ENCODE results near the gene GRPEL2.

GRPEL2 gene

GRCh38 chr5:149365418-149365817 is 20.1 kb downstream of the GRPEL2 start:
- Histone ChIP-seq H3K27ac (ENCODE audit: low read length) (no peak overlapping the region), H3K9me3 (ENCODE audit: insufficient read depth, low read length) (no peaks in the 10 kb centered on the region), H3K27me3 (ENCODE audit: low read depth, low read length) (no peaks in the 10 kb centered on the region), H3K36me3 (replicated peaks; ENCODE audit: low read depth, low read length) (no peaks in the 10 kb centered on the region), H3K9ac (ENCODE audit: low read length) (no peak overlapping the region), H3K79me2 (ENCODE audit: low read length) (no peaks in the 10 kb centered on the region), H3K4me1 (ENCODE audit: low read length) (peaks cover 4% of the 10 kb centered on the region; the same call in 1 of the 2 replicates), H4K20me1 (ENCODE audit: insufficient read depth, low read length) (no peaks in the 10 kb centered on the region), H3K4me3 (ENCODE audit: low read length) (no peak overlapping the region), H3K4me2 (ENCODE audit: low read length) (no peak overlapping the region), H2AFZ (ENCODE audit: low read depth, low read length) (no peak overlapping the region)
- TF ChIP-seq EZH2phosphoT487 (IDR thresholded peaks at IDR 0.05; ENCODE audit: low read depth), result no peak
- no peak for TF ChIP-seq CTCF (IDR thresholded peaks at IDR 0.05; ENCODE audit: low read depth, low read length)

- Histone ChIP-seq H2AFZ (ENCODE audit: low read depth, low read length) (no peak overlapping the region), H3K4me3 (ENCODE audit: low read length) (no peak overlapping the region), H3K4me1 (ENCODE audit: low read length) (peaks cover 4% of the 10 kb centered on the region; the same call in 1 of the 2 replicates), H3K27ac (ENCODE audit: low read length) (no peak overlapping the region), H3K4me2 (ENCODE audit: low read length) (no peak overlapping the region), H3K9me3 (ENCODE audit: insufficient read depth, low read length) (no peaks in the 10 kb centered on the region), H3K79me2 (ENCODE audit: low read length) (no peaks in the 10 kb centered on the region), H4K20me1 (ENCODE audit: insufficient read depth, low read length) (no peaks in the 10 kb centered on the region), H3K27me3 (ENCODE audit: low read depth, low read length) (no peaks in the 10 kb centered on the region), H3K36me3 (replicated peaks; ENCODE audit: low read depth, low read length) (no peaks in the 10 kb centered on the region), H3K9ac (ENCODE audit: low read length) (no peak overlapping the region)
- TF ChIP-seq CTCF (IDR thresholded peaks at IDR 0.05; ENCODE audit: low read depth, low read length) (no peak), EZH2phosphoT487 (IDR thresholded peaks at IDR 0.05; ENCODE audit: low read depth) (no peak)
Measured at GRCh38 chr5:149366169-149366729, 20.9 kb downstream of the GRPEL2 start.

GRCh38 chr5:149367249-149367971 is 22.1 kb downstream of the GRPEL2 start:
- H3K4me3 ChIP-seq (ENCODE audit: low read length), result no peak overlapping the region

More at GRCh38 chr5:149367249-149367971, 22.1 kb downstream of the GRPEL2 start:
- peak overlapping the region; percentile 36 for H3K4me2 ChIP-seq (ENCODE audit: low read length)
- no peak overlapping the region for H3K27ac ChIP-seq (ENCODE audit: low read length)
- no peaks in the 10 kb centered on the region for H3K27me3 ChIP-seq (ENCODE audit: low read depth, low read length)
- H3K9me3 ChIP-seq (ENCODE audit: insufficient read depth, low read length), result no peaks in the 10 kb centered on the region
- no peak overlapping the region for H2AFZ ChIP-seq (ENCODE audit: low read depth, low read length)
- H3K79me2 ChIP-seq (ENCODE audit: low read length), result no peaks in the 10 kb centered on the region
- no peak for TF ChIP-seq EZH2phosphoT487 (IDR thresholded peaks at IDR 0.05; ENCODE audit: low read depth)
- TF ChIP-seq CTCF (IDR thresholded peaks at IDR 0.05; ENCODE audit: low read depth, low read length), result peak; percentile 68
- H4K20me1 ChIP-seq (ENCODE audit: insufficient read depth, low read length), result no peaks in the 10 kb centered on the region
- no peak overlapping the region for H3K9ac ChIP-seq (ENCODE audit: low read length)
- H3K4me1 ChIP-seq (ENCODE audit: low read length), result peaks cover 4% of the 10 kb centered on the region; the same call in 1 of the 2 replicates
- no peaks in the 10 kb centered on the region for H3K36me3 ChIP-seq (replicated peaks; ENCODE audit: low read depth, low read length)

All from OCI-LY3 (cell line).